ENCODE data around the gene CCDC175.
A peak's percentile ranks its signal among the peaks of the same experiment; 100 is the strongest.

The CCDC175 gene

DNA sequence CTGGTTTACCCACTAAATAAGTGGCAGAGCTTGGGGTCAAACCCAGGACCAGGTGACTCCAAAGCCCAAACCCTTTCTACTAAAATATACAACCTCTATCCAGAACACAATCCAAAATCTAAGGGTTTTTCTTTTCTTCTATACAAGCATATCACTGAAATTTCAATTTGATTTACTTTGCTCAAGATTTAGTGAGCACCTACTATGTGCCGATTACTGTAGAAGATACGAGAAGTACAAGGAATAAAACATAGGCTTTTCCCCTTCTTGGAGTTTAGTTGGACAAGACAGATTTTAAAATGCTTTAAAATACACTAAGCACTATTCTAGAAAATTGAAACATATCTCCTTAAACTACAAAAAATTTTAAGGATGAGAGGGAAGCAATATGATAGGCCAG is 95.2 kb downstream of the CCDC175 start:
- no peak for DNase-seq

DNA sequence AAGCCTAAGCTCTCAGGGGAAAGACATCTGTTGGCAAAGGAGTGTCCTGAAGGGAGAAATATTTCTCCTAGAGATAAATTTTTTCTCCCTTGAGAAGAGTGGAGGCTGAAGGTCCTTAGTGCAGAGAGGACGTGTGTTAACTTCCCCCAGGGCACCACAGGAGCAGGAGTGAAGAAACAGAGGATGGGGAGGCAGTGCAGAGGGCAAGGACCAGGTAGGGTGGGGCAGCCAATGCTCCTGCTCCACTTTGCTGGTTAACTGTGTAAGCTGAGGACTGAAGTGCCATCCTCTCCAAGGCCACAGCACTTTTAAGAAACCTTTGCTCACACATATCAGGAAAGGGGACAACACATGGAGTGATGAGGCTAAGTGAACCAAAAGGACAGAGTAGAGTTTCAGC is 96.4 kb downstream of the CCDC175 start:
- DNase-seq = no peak

DNA sequence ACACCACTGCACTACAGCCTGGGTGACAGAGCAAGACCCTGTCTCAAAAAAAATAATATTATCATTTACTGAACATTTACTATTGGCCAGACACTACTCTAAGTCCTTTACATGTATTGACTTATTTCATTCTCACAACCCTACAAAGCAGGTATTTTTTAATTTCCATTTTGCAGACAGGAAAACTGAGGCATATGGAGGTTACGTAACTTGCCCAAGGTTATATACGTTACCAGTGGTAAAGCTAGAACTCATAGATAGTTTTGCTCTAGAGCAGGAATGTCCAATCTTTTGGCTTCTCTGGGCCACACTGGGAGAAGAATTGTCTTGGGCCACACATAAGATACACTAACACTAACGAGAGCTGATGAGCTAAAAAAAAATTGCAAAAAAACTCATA is 98.1 kb downstream of the CCDC175 start:
- DNase-seq = no peak

DNA sequence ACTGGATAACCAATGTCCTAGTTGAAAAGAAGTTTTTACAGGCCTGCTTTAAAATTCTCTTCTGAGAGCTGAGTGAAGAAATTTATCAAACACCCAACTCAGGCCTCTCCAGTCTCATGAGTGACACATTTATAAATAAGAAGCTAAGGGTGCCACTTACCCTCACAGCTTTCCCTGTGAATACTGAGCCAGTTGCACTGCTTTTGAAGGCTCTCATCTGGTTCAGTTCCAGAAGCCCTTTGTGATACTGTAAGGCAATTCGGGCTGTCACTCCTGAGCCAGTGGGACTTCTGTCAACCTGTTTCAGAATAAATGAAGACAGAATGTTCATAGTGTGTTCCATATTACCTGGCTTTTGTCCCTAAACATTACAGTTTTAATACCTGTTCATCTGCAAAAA is 100.9 kb downstream of the CCDC175 start:
- no peak for DNase-seq

DNA sequence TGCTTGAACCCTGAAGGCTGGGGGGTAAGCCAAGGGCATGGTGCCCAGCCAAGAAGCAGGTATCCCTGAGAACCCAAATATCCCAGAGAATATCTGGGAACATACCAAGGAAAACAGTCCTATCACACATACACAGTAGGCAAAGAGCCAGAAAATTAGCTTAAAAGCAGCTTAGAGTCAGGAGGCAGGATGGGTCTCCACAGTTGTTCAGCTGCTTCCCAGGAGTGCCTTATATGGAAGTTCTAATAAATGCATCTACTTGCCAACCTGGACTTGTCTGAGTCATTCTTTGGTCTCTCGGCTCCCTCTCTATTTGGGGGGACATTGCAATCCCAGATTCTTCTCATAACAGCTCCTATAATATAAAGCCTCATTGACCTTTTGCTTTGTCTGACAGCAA is 102.4 kb downstream of the CCDC175 start:
- DNase-seq = no peak

DNA sequence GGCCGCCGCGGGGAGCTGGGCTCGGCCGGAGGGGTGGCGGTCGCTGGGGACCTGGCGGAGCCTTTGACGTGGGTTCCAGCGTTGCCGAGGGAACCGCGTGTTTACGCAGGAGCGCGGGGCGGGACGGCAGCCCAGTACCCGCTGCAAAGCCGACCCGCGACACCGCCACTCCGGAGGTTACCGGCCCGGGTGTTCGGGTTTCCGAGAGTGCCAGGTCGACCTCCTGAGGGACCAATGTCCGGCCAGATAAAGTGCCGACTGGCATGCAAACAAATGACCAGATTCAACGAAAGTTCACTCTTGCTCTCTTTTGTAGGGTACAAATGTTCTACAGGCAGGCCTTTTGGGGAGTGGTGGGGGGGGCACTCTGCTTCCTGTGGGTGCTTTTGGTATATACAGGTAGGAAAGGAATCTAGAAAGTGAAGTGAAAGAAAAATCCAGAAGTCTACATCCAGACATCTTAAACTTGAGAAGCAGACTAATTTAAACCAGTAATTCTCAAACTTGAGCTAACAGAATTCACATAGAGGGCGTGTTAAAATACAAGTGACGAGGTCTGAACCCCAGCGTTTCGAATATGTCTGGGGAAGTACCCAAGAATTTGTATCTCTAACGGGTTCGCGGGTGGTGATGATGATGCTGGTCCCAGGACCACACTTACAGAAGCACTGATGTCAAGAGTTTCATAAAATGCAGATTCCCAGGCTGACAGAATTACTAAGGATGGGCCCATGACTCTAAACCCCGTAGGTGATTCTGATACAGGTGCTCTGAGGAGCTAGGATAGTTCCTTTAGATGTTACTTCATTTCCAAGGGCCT is 111.1 kb downstream of the CCDC175 start, which contains the start of gene GPR135:
TSS of gene GPR135 (minus strand) at position 65 of the 820 bp plus-strand sequence. CDS start 154 bp downstream, outside the sequence.
- no peak for DNase-seq

DNA sequence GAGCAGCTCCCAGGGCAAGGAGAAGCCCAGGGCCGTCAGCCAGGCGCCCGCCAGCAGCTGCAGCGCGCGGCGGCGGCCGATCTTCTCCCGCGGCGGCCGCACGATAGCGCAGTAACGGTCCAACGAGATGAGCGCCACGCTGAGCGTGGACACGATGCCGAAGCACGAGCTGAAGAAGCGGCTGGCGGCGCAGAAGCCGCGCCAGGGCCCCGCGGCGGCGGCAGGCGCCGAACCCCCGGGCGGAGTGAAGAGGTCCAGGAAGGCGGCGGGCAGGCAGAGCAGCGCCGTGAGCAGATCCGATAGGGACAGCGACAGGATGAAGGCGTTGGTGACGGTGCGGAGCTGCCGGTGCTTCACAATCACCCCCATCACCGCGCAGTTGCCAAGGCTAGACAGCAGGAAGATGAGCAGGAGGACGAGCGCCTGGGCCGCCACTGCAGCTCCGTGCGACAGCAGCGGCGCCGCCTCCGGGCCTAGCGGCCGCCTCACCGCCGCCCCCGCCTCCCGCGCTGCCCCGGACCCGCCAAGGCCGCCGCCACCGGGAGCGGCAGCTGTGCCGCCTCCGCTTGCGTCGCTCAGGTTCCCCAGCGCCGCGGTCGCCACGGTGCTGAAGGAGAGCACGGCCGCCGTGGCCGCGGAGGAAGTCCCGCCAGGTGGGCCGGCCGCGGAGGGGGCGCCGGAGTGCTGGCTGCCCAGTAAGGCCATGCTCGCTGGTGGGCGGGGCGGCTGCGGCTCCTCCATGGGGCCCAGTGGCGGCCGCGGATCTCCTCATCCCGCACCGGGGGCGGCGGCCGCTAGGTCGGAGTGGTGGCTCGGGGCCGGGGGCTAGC is 111.9 kb downstream of the CCDC175 start:
- DNase-seq = peak; percentile 83

DNA sequence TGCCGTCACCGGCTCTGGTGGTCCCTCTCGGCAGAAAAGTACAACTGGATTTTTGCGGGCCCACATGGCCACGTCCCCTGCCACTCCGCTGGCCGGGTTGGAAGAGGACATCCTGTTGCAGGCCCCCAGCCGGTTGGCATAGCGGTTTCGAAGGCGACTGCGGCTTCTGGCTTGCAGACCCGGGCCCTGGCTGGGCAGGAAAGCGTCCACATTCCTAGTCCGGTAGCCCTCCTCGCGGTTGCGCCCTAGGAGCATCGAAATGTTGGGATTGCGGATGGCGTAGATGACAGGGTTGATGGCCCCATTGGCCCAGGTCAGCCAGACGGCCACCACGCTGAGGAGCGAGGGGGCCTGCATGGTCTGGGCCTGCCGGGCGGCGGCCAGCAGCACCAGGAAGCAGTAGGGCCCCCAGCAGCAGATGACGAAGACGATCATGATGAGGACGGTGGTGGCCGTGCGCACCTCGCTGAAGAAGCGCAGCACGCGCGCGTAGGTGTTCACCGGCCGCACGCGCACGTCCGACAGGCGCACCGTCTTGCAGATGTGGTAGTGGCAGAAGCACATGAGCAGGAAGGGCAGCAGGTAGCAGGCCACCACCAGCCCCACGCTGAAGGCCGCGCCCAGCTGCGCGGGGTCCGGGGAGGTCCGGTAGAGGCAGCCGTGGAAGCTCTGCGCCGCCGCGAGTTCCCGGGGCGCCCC is 112.7 kb downstream of the CCDC175 start:
- peak; percentile 72 for DNase-seq

DNA sequence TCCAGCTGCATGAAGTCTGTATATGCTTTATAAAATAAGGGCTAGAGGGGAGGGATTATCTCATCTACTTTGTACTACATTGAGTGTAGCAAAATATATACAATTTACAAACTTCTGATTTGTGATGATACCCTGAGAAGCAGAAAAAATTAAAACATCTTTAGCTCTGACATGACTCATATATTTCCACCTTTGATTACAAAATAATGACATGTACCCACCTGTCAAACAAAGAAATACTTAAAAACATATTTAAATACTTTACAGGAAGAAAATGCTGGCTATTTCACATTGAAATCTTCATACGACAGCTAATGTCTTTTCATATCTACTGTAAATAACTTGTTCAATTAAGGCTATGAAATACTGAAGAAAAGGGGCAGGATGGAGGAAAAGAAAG is 114.7 kb downstream of the CCDC175 start:
- no peak for DNase-seq

DNA sequence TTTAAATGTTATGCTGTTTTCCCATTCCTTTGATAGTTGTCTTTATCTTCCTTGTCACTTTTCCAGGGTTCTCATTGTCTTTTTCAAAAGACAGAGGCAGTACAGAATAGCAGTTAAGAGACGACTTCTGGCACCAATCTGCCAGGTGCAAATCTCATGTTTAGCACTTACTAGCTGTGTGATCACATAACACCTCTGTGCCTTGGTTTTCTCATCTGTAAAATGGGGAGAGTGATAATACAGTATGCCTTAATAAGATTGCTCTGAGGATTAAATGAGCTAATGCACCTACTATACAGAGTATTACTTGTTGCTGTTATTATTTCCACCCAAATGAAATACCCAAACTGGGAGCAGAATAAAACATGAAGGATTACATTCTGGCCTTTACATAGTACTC is 116.2 kb downstream of the CCDC175 start:
- no peak for DNase-seq

DNA sequence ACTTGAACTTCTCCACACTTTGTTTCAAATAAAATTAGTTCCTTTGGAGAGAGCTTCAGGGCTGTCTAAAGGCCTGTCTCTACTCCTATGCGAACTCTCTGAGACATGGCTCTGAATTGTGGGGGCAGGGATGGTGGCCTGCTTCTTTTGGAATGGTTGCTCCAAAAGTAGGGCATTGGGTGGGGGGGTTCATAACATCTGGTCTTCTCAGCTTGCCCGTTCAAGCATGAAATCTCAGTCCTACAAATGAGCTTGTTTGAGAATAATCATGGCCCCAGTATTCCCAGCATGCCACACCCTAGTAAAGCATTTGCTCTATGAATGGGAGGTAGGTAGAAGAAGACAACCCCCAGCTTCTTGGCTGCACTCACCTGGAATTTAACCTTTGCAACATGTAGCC is 118.1 kb downstream of the CCDC175 start:
- DNase-seq = no peak

DNA sequence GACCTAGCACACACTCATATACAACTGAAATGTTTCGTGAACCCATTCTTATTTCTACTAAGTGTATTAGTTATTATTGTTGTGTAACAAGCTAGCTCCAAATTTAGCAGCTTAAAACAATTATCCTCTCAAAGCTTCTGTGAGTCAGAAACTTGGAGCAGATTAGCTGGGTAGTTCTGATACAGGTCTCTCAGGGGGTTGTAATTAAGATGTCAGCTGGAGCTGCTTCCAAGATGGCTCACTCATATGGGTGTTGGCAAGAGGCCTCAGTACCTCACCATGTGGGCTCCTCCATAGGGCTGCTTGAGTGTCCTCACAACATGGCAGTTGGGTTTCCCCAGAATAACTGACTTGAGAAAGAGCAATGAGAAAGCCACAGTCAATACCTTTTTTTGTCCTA is 121.2 kb downstream of the CCDC175 start:
- no peak for DNase-seq

Data from activated effector memory CD4-positive, alpha-beta T cell treated with anti-CD3 and anti-CD28 coated beads, Interleukin-2, amount 50 U/mL, for 16 hours (primary cell).